GM19351 (cell line): Measurements from ENCODE around the gene MCTS1.
"Not testable (repeated sequence)": the region's sequence is repeated elsewhere in the genome, so short reads cannot be mapped to it uniquely, and the experiment has no call there.

Experiments used
- ATAC-seq: cut with Tn5 transposase; IDR thresholded peaks from one replicate; pipeline ENCODE4 v1.9.1; 2021; ENCODE audit warnings: mild to moderate bottlenecking, moderate library complexity; ENCODE audit not compliant: unreplicated experiment

Gene MCTS1, protein sequence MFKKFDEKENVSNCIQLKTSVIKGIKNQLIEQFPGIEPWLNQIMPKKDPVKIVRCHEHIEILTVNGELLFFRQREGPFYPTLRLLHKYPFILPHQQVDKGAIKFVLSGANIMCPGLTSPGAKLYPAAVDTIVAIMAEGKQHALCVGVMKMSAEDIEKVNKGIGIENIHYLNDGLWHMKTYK

GRCh38 chrX:120603707-120604360, at the start of gene MCTS1:
Gene MCTS1, plus strand, starts transcription at chrX:120604101. Its CDS starts 136 bp downstream, at chrX:120604237.
- peak; percentile 91 for ATAC-seq

DNA sequence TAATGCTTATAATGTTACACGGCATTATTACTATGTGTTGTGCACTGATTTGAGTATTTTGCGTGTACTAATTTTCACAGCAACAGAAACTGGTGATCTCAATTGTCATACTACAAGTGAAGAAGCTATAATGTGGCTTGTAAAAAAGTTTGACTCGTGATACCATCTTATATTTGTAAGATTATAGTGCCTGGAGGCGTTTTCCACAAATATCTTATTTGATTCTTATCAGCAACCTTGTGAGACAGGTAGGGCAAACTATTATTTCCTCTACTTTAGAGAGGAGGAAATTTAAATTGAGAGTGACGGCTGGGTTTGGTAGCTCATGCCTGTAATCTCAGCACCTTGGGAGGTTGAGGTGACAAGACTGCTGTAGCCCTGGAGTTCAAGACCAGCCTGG, 47.6 kb upstream of the MCTS1 start:
- no peak for ATAC-seq

GRCh38 chrX:120559804-120560203, 44.1 kb upstream of the MCTS1 start:
- no peak for ATAC-seq

- ATAC-seq = peak; percentile 34
These were observed 43.5 kb upstream of the MCTS1 start for GRCh38 chrX:120560405-120560841.

GRCh38 chrX:120560842-120561633, 42.9 kb upstream of the MCTS1 start, which contains the start of gene CUL4B:
Gene CUL4B, minus strand, starts transcription at chrX:120560962. Its CDS starts 324 bp downstream, at chrX:120560638.
- ATAC-seq = peak; percentile 76

DNA sequence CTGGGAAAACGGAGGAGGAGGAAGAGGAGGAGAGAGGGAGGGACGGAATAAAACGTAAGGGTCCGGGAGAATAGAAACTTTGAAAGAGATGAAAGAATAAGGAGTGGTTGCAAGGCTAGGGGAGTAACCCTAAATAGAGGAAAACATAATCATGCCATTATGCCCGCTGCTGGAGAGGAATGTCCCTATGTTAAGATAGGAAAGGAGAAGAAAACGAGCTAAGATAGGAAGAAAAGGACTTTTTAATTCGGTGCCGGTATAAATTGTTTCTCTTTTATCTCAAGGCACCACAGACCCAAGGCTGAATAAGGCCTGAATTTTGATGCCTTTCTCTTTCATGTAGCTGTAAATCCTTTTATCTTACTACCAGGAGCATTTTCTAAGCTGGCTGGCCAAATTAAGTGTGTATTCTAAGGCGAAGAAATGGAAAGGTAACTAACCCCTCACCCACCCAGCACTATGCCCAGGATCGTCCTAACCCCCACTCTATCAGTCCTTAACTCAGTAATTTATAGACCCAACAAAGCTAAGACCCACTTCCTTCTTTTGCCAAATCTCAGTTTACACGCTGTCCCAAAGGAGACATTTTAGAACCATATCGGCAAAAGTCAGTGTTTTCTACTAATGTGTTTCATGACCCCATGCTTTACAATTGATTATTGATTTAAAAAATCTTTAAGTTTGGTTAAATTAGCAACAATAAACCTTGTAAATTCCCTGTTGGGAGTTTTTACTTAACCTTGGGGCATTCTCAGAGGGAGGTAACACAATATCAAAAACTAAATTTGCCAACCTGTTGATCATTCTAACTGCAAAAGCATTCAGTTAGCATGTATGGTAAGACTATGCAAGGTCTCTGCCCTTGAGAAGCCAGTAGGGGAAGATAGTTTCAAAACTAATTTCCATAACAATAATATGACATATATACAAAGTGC, 42.0 kb upstream of the MCTS1 start:
- no peak for ATAC-seq

DNA sequence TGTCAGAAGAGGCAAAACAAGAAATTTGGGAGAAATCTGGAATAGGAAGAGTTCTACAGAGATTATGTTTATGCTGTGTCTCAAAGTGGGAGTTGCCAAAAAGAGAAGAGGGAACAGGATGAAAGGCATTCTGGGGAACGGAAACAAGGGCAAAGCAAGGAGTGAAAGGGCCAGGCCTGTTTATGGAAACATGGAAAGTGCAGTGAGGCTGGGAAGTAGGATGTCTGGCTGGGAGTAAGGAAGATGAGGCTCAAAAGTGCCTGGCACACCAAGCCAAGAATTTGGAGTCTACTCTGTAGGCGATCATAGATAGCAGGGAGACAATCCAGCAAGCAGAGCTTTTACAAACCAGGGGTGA, 41.4 kb upstream of the MCTS1 start:
- ATAC-seq = no peak

DNA sequence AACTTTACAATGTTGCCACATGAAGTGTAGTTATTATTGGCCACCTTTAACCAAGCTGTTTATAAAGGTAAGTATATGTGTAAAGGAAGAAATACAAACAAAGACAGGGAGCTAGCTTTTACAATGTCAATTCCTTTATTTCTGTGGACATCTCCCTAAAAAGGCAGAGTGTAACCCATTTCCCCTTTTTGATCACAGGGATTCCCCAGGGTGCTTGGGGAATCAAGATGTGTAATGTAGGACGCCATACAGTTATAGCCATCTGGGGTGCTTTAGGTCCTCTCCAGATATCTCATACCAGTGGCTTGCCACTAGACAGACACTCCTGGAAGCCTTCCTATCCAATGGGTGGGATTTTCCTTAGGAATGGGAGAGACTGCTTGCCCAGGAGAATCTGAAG, 39.0 kb upstream of the MCTS1 start:
- ATAC-seq = no peak

GRCh38 chrX:120566817-120567216, 37.1 kb upstream of the MCTS1 start:
- no peak for ATAC-seq

GRCh38 chrX:120568035-120568434, 35.9 kb upstream of the MCTS1 start:
- ATAC-seq = no peak

GRCh38 chrX:120568609-120569008, 35.3 kb upstream of the MCTS1 start:
- no peak for ATAC-seq

DNA sequence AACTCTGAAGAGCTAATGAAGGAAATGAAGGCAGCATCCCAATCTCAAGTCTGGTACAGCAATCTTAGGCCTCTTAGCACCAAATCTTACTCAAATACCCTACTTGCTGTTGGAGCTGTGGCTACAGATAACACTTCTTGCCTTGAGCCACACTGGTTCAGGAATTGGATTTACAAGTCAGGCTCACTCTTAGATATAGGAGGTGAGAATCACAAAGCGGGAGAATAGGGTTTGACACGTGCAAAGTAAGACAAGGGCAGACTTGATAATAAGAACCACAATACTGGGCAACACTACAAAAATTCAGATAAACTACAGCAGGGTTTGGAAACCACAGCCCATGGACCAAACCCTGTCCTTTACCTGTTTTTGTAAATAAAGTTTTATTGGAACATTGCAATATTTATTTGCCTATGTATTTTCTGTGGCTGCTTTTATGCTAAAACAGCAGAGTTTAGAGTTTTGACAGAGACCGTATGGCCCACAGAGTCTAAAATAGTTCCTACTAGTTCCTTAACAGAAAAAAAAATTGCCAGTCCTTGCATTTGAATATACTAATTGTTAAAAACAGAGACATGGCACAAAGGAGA, 33.8 kb upstream of the MCTS1 start:
- no peak for ATAC-seq

DNA sequence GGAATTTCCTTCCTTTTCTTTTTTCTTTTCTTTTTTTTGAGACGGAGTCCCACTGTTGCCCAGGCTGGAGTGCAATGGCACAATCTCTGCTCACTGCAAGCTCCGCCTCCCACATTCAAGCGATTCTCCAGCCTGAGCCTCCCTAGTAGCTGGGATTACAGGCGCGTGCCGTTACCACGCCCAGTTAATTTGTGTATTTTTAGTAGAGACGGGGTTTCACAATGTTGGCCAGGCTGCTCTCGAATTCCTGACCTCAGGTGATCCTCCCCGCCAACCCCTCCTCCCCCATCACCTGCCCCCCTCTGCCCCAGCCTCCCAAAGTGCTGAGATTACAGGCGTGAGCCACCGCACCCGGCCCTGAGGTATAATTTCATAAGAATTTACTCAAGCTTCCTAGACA, 30.1 kb upstream of the MCTS1 start:
- ATAC-seq = not testable (repeated sequence)

DNA sequence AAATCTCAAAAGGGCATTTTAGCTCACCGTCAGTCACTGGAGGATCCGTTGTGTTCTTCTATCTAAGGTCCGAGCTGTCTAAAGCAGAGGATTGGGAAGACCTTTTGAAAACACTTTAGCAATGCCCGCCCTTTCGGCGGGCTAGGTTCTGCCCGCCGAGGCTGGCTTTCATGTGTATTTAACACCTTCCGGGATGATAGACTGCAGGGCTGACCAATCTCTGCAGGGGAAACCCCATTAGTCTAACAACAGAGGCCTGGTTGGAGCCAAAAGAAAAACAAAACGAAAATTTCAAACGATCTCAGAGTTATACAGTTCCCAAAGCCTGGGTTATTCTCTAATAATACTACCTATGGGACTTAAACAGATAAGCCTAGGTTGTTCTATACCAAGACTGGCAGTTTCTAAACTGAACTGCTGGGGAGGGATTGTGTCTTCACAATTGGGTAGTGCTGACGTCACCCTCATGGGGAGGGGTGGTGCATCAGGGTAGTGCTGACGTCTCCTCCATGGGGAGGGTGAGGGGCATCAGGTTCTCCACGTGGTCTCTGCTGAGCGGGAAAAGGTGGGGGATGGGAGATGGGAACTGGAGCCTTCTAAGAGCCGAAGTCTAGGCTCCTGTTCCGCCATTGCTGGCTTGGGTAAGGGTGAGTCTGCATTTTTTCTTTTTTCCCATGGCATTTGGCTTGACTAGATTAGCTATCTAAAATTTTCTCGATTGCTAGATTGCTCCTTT, 28.4 kb upstream of the MCTS1 start:
- ATAC-seq = no peak

DNA sequence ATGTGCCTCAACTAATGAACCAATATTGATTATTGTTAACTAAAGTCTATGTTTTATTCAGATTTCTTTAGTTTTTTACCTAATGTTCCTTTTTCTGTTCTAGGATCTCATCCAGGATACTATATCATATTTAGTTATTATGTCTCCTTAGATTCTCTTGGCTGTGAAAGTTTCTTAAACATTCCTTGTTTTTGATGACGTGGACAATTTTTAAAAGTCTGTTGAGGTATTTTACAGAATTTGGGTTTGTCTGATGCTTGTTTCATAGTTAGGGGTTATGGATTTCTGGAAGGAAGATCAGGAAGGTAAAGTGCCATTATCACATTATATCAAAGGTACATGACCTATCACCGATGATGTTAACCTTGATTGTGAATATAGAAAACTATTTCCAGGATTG, 18.2 kb upstream of the MCTS1 start:
- ATAC-seq = no peak

GRCh38 chrX:120604361-120604782, 471 bp downstream of the MCTS1 start:
- peak; percentile 63 for ATAC-seq

- ATAC-seq = no peak
These were observed 8.2 kb downstream of the MCTS1 start for GRCh38 chrX:120612086-120612485.

- ATAC-seq = no peak
These were observed 10.9 kb downstream of the MCTS1 start for GRCh38 chrX:120614816-120615215.

DNA sequence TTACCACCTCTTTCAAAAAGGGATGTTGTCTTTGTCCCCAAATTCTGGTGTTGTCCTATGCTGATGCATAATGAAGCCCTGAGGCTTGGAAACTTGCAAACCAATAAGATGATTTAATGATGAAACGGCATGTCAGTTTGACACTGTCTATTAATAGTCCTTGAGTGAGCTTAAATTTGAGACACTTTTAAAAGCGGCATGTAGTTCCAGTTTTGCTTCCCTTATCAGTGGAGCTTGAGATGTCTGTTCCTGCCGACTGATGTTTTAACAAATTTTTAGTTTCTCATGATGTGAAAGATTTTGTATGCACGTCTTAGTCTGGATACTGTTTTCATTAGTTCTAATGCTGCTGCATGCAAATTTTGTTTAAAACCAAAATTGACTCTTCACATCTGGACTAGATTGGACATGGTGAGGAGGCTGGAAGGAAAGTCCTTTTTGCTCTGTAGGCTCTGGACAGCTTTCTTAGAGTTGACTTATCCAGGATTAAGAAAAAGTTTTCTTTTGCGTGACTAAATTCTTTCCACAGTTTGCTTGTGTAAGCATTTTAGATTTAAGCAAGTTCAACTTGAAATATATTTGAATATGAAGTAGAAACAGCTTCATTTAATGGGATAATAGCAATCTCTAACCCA, 14.2 kb downstream of the MCTS1 start:
- peak; percentile 63 for ATAC-seq
